GM12872 (cell line): Measurements from ENCODE around the gene ENTHD1.

Experiments used
- CTCF ChIP-seq: IDR thresholded peaks from 3 replicates; pipeline ENCODE4 v1.5.1; 2011; ENCODE audit warnings: low read depth, mild to moderate bottlenecking, low read length, moderate library complexity; ENCODE audit not compliant: insufficient read depth

Gene ENTHD1

GRCh38 chr22:39847477-39847876, 46.1 kb downstream of the ENTHD1 start:
- TF ChIP-seq CTCF, result no peak

- TF ChIP-seq CTCF, result no peak
Observed at GRCh38 chr22:39845529-39845928, 48.0 kb downstream of the ENTHD1 start.

- TF ChIP-seq CTCF, result no peak
Observed at GRCh38 chr22:39839917-39840510, 53.5 kb downstream of the ENTHD1 start.

- no peak for TF ChIP-seq CTCF
Observed at GRCh38 chr22:39839204-39839603, 54.4 kb downstream of the ENTHD1 start.

- TF ChIP-seq CTCF, result no peak
Observed at GRCh38 chr22:39833610-39834009, 60.0 kb downstream of the ENTHD1 start.

GRCh38 chr22:39833093-39833492, 60.5 kb downstream of the ENTHD1 start:
- TF ChIP-seq CTCF, result no peak

GRCh38 chr22:39832627-39833074, 60.9 kb downstream of the ENTHD1 start:
- no peak for TF ChIP-seq CTCF
